Measurements from ENCODE around the gene PKN3. TPM values are rescaled to one million over a fixed set of nuclear protein-coding genes. Genes with fewer than 3 reads are reported as not detected.

Gene PKN3
- total and polyA plus RNA-seq, 2 of the 13 experiments (the other 11 are each of a cell fraction or from before 2014, with no cell fraction given): 10.5 to 13.2 TPM

- TF ChIP-seq ZNF503 (CRISPR knock-in tag; IDR thresholded peaks at IDR 0.05): peak; percentile 54; the same call in 1 of the 2 replicates
- TF ChIP-seq POLR2G (IDR thresholded peaks at IDR 0.05; ENCODE audit: low read depth, low read length): peak; percentile 96
- no peak for TF ChIP-seq FOXM1 (CRISPR knock-in tag; IDR thresholded peaks at IDR 0.05)
- TF ChIP-seq, protein P1, sequence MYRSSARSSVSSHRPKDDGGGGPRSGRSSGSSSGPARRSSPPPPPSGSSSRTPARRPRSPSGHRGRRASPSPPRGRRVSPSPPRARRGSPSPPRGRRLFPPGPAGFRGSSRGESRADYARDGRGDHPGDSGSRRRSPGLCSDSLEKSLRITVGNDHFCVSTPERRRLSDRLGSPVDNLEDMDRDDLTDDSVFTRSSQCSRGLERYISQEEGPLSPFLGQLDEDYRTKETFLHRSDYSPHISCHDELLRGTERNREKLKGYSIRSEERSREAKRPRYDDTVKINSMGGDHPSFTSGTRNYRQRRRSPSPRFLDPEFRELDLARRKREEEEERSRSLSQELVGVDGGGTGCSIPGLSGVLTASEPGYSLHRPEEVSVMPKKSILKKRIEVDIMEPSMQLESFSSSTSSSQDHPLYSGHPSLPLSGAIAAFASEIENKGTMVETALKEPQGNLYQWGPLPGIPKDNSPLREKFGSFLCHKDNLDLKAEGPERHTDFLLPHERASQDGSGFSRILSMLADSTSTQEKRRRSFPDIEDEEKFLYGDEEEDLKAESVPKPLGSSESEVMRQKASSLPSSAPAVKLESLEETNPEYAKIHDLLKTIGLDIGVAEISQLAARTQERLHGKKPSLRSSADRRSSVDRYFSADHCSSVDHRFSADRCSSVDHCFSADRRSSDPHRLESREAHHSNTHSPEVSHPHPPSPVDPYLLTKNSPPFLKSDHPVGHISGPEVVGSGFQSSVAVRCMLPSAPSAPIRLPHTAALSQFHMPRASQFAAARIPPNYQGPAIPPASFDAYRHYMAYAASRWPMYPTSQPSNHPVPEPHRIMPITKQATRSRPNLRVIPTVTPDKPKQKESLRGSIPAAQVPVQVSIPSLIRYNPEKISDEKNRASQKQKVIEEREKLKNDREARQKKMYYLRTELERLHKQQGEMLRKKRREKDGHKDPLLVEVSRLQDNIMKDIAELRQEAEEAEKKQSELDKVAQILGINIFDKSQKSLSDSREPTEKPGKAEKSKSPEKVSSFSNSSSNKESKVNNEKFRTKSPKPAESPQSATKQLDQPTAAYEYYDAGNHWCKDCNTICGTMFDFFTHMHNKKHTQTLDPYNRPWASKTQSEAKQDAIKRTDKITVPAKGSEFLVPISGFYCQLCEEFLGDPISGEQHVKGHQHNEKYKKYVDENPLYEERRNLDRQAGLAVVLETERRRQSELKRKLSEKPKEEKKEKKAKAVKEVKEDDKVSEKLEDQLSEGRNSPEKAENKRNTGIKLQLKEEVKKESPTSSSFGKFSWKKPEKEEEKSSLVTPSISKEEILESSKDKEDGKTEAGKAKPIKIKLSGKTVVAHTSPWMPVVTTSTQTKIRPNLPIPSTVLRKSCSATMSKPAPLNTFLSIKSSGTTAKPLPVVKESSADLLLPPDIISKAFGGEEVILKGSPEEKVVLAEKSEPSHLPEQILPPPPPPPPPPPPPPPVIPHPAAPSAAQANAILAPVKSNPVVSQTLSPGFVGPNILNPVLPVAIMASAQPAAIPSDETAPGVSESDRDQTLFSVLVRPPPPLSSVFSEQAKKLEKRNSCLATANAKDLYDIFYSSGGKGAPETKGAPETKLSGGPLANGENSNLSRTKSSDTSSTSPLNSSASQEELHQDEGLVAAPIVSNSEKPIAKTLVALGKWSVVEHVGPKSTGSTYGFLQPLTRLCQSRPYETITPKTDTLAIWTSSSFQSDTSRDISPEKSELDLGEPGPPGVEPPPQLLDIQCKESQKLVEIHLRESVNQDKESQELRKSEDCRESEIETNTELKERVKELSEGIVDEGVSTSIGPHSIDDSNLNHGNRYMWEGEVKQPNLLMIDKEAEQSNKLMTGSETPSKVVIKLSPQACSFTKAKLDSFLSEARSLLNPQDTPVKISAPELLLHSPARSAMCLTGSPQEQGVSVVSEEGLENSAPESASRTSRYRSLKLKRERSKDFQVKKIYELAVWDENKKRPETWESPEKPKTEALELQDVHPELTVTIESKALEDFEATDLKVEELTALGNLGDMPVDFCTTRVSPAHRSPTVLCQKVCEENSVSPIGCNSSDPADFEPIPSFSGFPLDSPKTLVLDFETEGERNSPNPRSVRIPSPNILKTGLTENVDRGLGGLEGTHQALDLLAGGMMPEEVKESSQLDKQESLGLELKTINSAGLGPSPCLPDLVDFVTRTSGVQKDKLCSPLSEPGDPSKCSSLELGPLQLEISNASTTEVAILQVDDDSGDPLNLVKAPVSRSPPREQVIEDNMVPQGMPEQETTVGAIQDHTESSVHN (CRISPR knock-in tag; IDR thresholded peaks at IDR 0.05): no peak
- TF ChIP-seq, protein P2, sequence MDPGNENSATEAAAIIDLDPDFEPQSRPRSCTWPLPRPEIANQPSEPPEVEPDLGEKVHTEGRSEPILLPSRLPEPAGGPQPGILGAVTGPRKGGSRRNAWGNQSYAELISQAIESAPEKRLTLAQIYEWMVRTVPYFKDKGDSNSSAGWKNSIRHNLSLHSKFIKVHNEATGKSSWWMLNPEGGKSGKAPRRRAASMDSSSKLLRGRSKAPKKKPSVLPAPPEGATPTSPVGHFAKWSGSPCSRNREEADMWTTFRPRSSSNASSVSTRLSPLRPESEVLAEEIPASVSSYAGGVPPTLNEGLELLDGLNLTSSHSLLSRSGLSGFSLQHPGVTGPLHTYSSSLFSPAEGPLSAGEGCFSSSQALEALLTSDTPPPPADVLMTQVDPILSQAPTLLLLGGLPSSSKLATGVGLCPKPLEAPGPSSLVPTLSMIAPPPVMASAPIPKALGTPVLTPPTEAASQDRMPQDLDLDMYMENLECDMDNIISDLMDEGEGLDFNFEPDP (CRISPR knock-in tag; conservative IDR thresholded peaks at IDR 0.05): no peak
- no peak for TF ChIP-seq SRSF4 (IDR thresholded peaks at IDR 0.05; ENCODE audit: low read depth, low read length, poor library complexity, severe bottlenecking)
- no peak for TF ChIP-seq HNRNPL (IDR thresholded peaks at IDR 0.05; ENCODE audit: low read depth, low read length)
- TF ChIP-seq KMT2A (CRISPR knock-in tag; IDR thresholded peaks at IDR 0.05): 0 out of 2 replicates have a peak, but pooled peaks have one; percentile 54
- peak; percentile 82 for TF ChIP-seq ZFP91 (CRISPR knock-in tag; IDR thresholded peaks at IDR 0.05; ENCODE audit: borderline replicate concordance)
- TF ChIP-seq THRA (CRISPR knock-in tag; IDR thresholded peaks at IDR 0.05; ENCODE audit: borderline replicate concordance): no peak
- peak; percentile 62; the same call in 1 of the 2 replicates for TF ChIP-seq HES4 (CRISPR knock-in tag; IDR thresholded peaks at IDR 0.05; ENCODE audit: borderline replicate concordance)
- no peak for TF ChIP-seq ZNF546 (CRISPR knock-in tag; conservative IDR thresholded peaks at IDR 0.05)
Observed at GRCh38 chr9:128723866-128724743, 21.8 kb downstream of the PKN3 start, which contains the start of gene ZDHHC12 (continued).
